BLaER1 treated with 17β-estradiol and CSF1 and Interleukin-3, amounts not matched to agents 10 nM and 100 nM (cell line): ENCODE data around the gene ERC2.

Experiments
- H3K27ac ChIP-seq, 11 experiments: shearing (Covaris generic); formaldehyde crosslinking; 2 replicates each; pipeline ENCODE4 v1.8.1; 2022
- H3K27me3 ChIP-seq, 11 experiments: shearing (Covaris generic); formaldehyde crosslinking; 2 replicates each; pipeline ENCODE4 v1.8.1; 2022
- H3K36me3 ChIP-seq, 11 experiments: shearing (Covaris generic); formaldehyde crosslinking; 2 replicates each; pipeline ENCODE4 v1.8.1; 2022
- H3K4me1 ChIP-seq, 10 experiments: shearing (Covaris generic); formaldehyde crosslinking; 2 replicates each; pipeline ENCODE4 v1.8.1; 2022
- H3K4me2 ChIP-seq, 11 experiments: shearing (Covaris generic); formaldehyde crosslinking; 2 replicates each; pipeline ENCODE4 v1.8.1; 2022
- H3K4me3 ChIP-seq, 10 experiments: shearing (Covaris generic); formaldehyde crosslinking; 2 replicates each; pipeline ENCODE4 v1.8.1; 2022
- H3K9ac ChIP-seq, 11 experiments: shearing (Covaris generic); formaldehyde crosslinking; 2 replicates each; pipeline ENCODE4 v1.8.1; 2022
- H3K9me3 ChIP-seq, 11 experiments: shearing (Covaris generic); formaldehyde crosslinking; replicated peaks in 1 of 11; 2 replicates each; pipeline ENCODE4 v1.8.1; 2022
- H4K20me1 ChIP-seq, 11 experiments: shearing (Covaris generic); formaldehyde crosslinking; 2 replicates each; pipeline ENCODE4 v1.8.1; 2022
- Cebpa-rat ChIP-seq, 11 experiments: shearing (Covaris generic); IDR thresholded peaks; 2 replicates each; pipeline ENCODE4 v1.8.1; 2022

ERC2 gene

DNA sequence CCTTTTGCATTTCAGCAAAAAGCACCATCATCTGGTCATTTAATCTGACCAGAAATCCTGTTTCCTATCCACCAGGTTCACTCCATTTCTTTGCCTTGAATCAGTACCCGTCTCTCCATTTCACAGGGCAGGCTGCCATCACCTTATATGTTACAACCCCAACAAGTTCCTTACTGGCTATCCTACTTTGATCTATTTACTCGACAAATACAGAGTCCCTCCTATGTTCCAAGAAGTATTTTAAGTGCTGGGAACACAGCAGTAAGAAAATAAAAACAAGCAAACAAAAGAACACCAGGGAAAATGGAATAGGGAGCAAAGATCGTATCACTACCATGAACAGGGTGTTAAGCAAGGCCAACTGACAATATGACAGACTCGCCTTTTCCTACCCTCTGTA is 685.9 kb downstream of the ERC2 start:
- Histone ChIP-seq H4K20me1 (no peaks in the 10 kb centered on the region), H3K36me3 (no peaks in the 10 kb centered on the region), H3K9ac (no peak overlapping the region), H3K4me1 (peaks cover 0 to 13% (median 3%) of the 10 kb centered on the region in 10 experiments; a peak in 5 of 20 replicates), H3K4me3 (no peak overlapping the region), H3K27me3 (no peaks in the 10 kb centered on the region), H3K27ac (no peak overlapping the region), H3K9me3 (no peaks in the 10 kb centered on the region), H3K4me2 (peak overlapping the region in 5 of 11 experiments; percentile 4 to 32 (median 12); a peak in 5 of 22 replicates)
- TF ChIP-seq Cebpa-rat (IDR thresholded peaks at IDR 0.05): no peak

- no peaks in the 10 kb centered on the region for H4K20me1 ChIP-seq
- H3K4me2 ChIP-seq: no peak overlapping the region
- no peak overlapping the region for H3K4me3 ChIP-seq
- peaks cover 0 to 13% (median 3%) of the 10 kb centered on the region in 10 experiments; a peak in 5 of 20 replicates for H3K4me1 ChIP-seq
- H3K27ac ChIP-seq: no peak overlapping the region
- H3K9ac ChIP-seq: no peak overlapping the region
- no peaks in the 10 kb centered on the region for H3K9me3 ChIP-seq
- no peaks in the 10 kb centered on the region for H3K36me3 ChIP-seq
- TF ChIP-seq Cebpa-rat (IDR thresholded peaks at IDR 0.05): no peak
- no peaks in the 10 kb centered on the region for H3K27me3 ChIP-seq
Observed at GRCh38 chr3:55780913-55781312, 687.4 kb downstream of the ERC2 start.

DNA sequence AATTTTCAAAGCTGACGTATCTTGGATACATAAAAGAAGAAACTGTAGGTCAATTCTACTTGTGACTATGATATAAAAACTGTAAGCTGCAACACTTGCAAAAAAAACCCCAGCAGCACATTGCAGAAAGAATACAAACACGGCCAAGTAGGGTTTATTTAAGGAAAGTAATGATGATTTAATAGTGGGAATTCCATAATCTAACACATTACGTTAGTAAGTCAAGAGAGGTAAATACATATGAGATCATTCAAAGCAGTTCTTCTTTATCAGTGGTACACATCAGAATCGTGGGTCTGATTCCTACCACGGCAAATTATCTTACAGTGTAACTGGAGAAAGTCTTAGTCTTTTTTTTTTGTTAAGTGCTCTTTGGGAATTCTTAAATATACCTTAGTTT is 688.7 kb downstream of the ERC2 start:
- no peak overlapping the region for H3K4me2 ChIP-seq
- peaks cover 0 to 13% (median 3%) of the 10 kb centered on the region in 10 experiments; a peak in 5 of 20 replicates for H3K4me1 ChIP-seq
- H3K9me3 ChIP-seq: no peaks in the 10 kb centered on the region
- no peak overlapping the region for H3K9ac ChIP-seq
- H3K27ac ChIP-seq: no peak overlapping the region
- no peaks in the 10 kb centered on the region for H3K27me3 ChIP-seq
- no peak overlapping the region for H3K4me3 ChIP-seq
- no peak for TF ChIP-seq Cebpa-rat (IDR thresholded peaks at IDR 0.05)
- H4K20me1 ChIP-seq: no peaks in the 10 kb centered on the region
- no peaks in the 10 kb centered on the region for H3K36me3 ChIP-seq

GRCh38 chr3:55775366-55776154 is 692.7 kb downstream of the ERC2 start:
- Histone ChIP-seq H3K9me3 (no peaks in the 10 kb centered on the region), H3K27ac (no peak overlapping the region), H3K4me1 (no peaks in the 10 kb centered on the region), H3K27me3 (no peaks in the 10 kb centered on the region), H3K36me3 (no peaks in the 10 kb centered on the region), H4K20me1 (no peaks in the 10 kb centered on the region), H3K9ac (no peak overlapping the region), H3K4me3 (no peak overlapping the region), H3K4me2 (no peak overlapping the region)
- no peak for TF ChIP-seq Cebpa-rat (IDR thresholded peaks at IDR 0.05)

DNA sequence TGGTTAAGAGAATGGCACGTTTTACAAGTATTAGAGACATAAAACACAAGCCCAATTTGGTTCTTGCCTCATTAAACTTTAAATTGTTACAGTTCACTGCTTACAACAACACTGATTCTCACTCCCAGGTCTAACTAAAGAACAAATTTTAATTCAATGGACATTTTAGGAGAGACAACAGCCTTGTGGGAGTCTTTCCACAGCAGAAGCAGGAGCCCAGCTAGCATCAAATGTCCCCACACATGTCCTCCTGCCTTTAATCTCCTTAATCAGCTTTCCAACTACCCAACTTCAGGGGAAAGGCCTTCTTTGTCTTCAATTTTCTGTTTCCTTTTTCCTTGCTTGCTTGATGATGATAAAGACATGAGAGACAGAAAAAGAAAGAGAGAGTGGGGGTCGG is 693.4 kb downstream of the ERC2 start:
- no peak overlapping the region for H3K4me2 ChIP-seq
- no peak overlapping the region for H3K4me3 ChIP-seq
- H3K27me3 ChIP-seq: no peaks in the 10 kb centered on the region
- no peaks in the 10 kb centered on the region for H3K4me1 ChIP-seq
- no peaks in the 10 kb centered on the region for H4K20me1 ChIP-seq
- H3K36me3 ChIP-seq: no peaks in the 10 kb centered on the region
- no peak for TF ChIP-seq Cebpa-rat (IDR thresholded peaks at IDR 0.05)
- no peaks in the 10 kb centered on the region for H3K9me3 ChIP-seq
- H3K27ac ChIP-seq: no peak overlapping the region
- no peak overlapping the region for H3K9ac ChIP-seq

- Histone ChIP-seq H3K27me3 (no peaks in the 10 kb centered on the region), H3K4me2 (no peak overlapping the region), H3K4me1 (no peaks in the 10 kb centered on the region), H3K4me3 (no peak overlapping the region), H3K36me3 (no peaks in the 10 kb centered on the region), H4K20me1 (no peaks in the 10 kb centered on the region), H3K27ac (no peak overlapping the region), H3K9ac (no peak overlapping the region), H3K9me3 (peaks cover 0 to 12% (median 0%) of the 10 kb centered on the region in 11 experiments; a peak in 5 of 22 replicates)
- TF ChIP-seq Cebpa-rat (IDR thresholded peaks at IDR 0.05): no peak
Observed at GRCh38 chr3:55771503-55771902, 696.8 kb downstream of the ERC2 start.

DNA sequence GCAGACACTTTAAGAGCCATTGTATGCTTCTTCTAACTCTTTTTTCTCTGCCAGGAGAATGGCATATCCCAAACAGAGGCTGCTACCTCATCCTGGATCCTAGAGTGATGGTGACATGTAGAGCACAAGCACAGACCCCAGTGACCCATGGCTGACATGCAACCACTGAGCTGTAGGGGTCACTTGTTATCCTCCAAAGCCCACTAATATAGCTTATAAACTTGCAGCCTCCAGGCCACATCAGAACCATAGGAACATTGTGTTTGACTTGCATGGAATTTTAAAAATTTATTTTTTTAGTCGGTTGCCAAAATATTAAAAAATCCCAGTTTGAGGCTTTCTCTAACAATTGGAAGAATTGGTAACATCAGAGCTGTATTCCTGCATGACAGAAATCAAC is 698.2 kb downstream of the ERC2 start:
- H3K4me3 ChIP-seq: no peak overlapping the region
- H3K36me3 ChIP-seq: no peaks in the 10 kb centered on the region
- TF ChIP-seq Cebpa-rat (IDR thresholded peaks at IDR 0.05): no peak
- no peak overlapping the region for H3K4me2 ChIP-seq
- H4K20me1 ChIP-seq: no peaks in the 10 kb centered on the region
- H3K9me3 ChIP-seq: peaks cover 0 to 12% (median 0%) of the 10 kb centered on the region in 11 experiments; a peak in 5 of 22 replicates
- no peak overlapping the region for H3K27ac ChIP-seq
- H3K27me3 ChIP-seq: no peaks in the 10 kb centered on the region
- H3K9ac ChIP-seq: no peak overlapping the region
- H3K4me1 ChIP-seq: no peaks in the 10 kb centered on the region

DNA sequence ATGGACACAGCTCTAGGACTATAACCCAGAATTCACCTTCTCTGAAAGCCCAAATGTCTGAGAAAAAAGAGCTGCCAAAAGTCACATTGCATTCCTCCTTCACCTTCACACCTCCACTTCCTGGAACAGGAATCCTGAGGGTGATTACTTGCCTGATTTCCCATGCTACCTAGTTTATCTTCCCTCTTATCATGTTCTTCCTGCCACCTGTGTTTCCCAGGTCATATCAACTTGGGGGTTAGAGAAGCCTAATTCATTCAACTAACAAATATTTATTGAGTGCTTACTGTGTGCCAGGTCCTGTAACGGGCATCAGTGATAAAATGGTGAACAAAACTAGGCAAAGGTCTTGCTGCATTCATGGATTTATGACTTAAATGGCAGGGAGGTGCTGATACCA is 701.5 kb downstream of the ERC2 start:
- Histone ChIP-seq H3K27me3 (no peaks in the 10 kb centered on the region), H3K9me3 (peaks cover 0 to 12% (median 0%) of the 10 kb centered on the region in 11 experiments; a peak in 5 of 22 replicates), H3K9ac (no peak overlapping the region), H3K27ac (no peak overlapping the region), H3K4me3 (no peak overlapping the region), H3K36me3 (no peaks in the 10 kb centered on the region), H3K4me2 (no peak overlapping the region), H4K20me1 (no peaks in the 10 kb centered on the region), H3K4me1 (no peaks in the 10 kb centered on the region)
- no peak for TF ChIP-seq Cebpa-rat (IDR thresholded peaks at IDR 0.05)

DNA sequence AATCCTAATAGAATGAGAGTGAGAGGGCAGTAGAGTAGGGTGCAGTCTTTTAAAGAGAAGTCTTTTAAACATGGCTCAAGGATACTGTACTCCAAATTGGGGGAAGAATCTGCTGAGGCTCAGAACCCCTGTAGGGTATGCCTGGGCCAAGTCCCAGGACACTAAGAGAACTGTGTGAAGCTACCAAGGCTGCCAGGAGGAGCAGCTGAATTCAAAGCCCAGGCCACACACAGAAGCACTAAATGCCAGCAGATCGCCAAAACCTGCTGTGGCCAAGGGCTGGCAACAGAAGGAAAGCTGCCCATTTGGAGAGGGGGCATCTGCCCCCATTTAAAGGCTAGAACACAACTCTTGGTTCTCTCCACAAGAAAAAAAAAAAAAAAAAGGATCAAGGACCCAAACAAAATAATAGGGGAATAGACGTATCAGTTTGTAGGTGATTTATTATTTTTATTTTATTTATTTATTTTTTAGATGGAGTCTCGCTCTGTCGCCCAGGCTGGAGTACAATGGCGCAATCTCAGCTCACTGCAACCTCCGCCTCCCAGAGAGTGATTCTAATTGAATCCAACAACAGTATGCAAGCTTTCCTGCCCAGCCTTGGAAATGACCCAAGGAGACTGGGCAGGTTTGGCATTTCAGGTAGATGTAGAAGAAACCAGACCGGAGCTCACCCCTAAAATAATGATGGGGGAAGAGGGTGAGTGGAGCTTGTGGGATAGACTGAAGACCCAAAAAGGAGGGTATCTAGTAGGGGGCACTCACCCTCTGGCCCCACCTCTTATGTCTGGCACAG is 702.2 kb downstream of the ERC2 start:
- H3K27me3 ChIP-seq: no peaks in the 10 kb centered on the region
- H3K4me2 ChIP-seq: no peak overlapping the region
- H3K36me3 ChIP-seq: no peaks in the 10 kb centered on the region
- H3K4me1 ChIP-seq: no peaks in the 10 kb centered on the region
- H3K9ac ChIP-seq: no peak overlapping the region
- H3K4me3 ChIP-seq: no peak overlapping the region
- no peak for TF ChIP-seq Cebpa-rat (IDR thresholded peaks at IDR 0.05)
- peaks cover 0 to 12% (median 0%) of the 10 kb centered on the region in 11 experiments; a peak in 5 of 22 replicates for H3K9me3 ChIP-seq
- H4K20me1 ChIP-seq: no peaks in the 10 kb centered on the region
- H3K27ac ChIP-seq: no peak overlapping the region
